NB4 (cell line): ENCODE results near the gene GHITM.

ENCODE experiments used
- MYC ChIP-seq: IDR thresholded peaks from 2 replicates; pipeline ENCODE4 v1.6.1; 2011; ENCODE audit warnings: low read depth, low read length
- POLR2A ChIP-seq: IDR thresholded peaks from 2 replicates; pipeline ENCODE4 v1.6.1; 2011; ENCODE audit warnings: mild to moderate bottlenecking; ENCODE audit not compliant: insufficient read length; ENCODE audit errors: extremely low read depth
- TF ChIP-seq, protein P1 (sequence below): IDR thresholded peaks from one replicate; pipeline ENCODE4 v1.5.1; 2012; ENCODE audit warnings: low read depth, low read length

DNA sequence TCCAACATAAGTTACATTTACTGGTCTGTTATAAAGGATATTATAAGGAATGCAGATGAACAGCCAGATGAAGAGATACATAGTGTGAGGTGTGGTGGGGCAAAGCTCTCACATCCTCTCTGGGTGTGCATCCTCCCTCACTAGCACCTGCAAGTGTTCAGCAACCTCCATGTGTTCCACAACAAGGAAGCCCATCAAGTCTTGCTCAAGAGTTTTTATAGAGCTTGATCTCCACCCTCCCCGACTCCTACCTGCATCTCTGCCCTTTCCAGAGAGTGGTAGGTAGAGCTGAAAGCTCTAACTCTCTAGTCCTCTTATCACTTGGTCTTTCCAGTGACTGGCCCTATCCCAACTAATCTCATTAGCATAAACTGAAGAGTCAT lies 12.5 kb upstream of the GHITM start:
- TF ChIP-seq, protein P1, sequence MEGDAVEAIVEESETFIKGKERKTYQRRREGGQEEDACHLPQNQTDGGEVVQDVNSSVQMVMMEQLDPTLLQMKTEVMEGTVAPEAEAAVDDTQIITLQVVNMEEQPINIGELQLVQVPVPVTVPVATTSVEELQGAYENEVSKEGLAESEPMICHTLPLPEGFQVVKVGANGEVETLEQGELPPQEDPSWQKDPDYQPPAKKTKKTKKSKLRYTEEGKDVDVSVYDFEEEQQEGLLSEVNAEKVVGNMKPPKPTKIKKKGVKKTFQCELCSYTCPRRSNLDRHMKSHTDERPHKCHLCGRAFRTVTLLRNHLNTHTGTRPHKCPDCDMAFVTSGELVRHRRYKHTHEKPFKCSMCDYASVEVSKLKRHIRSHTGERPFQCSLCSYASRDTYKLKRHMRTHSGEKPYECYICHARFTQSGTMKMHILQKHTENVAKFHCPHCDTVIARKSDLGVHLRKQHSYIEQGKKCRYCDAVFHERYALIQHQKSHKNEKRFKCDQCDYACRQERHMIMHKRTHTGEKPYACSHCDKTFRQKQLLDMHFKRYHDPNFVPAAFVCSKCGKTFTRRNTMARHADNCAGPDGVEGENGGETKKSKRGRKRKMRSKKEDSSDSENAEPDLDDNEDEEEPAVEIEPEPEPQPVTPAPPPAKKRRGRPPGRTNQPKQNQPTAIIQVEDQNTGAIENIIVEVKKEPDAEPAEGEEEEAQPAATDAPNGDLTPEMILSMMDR, result no peak
- TF ChIP-seq POLR2A (no peak), MYC (no peak)
